Stimulated activated CD8-positive, alpha-beta memory T cell treated with anti-CD3 and anti-CD28 coated beads, Interleukin-15, amount 100 ng/mL, for 1 hour (primary cell): ENCODE data around the gene DPP6.
"Not testable (repeated sequence)": the region's sequence is repeated elsewhere in the genome, so short reads cannot be mapped to it uniquely, and the experiment has no call there.

Experiments used
- DNase-seq: peaks from one replicate; pipeline ENCODE4 v3.0.0-alpha.2; 2020; ENCODE audit warnings: low read depth

The DPP6 gene

GRCh38 chr7:154910977-154911376 lies 858.8 kb downstream of the DPP6 start:
- no peak for DNase-seq

GRCh38 chr7:154911411-154911810 lies 859.2 kb downstream of the DPP6 start:
- no peak for DNase-seq

- DNase-seq = no peak
Observed at GRCh38 chr7:154911862-154912455, 859.8 kb downstream of the DPP6 start.

GRCh38 chr7:154912871-154913637 lies 860.9 kb downstream of the DPP6 start:
- no peak for DNase-seq

- peak; percentile 91 for DNase-seq
Observed at GRCh38 chr7:154913638-154914307, 861.6 kb downstream of the DPP6 start.

GRCh38 chr7:154914308-154914995 lies 862.3 kb downstream of the DPP6 start:
- DNase-seq = no peak

- no peak for DNase-seq
Observed at GRCh38 chr7:154914996-154915380, 862.8 kb downstream of the DPP6 start.

- DNase-seq = no peak
Observed at GRCh38 chr7:154915600-154915999, 863.4 kb downstream of the DPP6 start.

- DNase-seq = no peak
Observed at GRCh38 chr7:154916381-154916780, 864.2 kb downstream of the DPP6 start.

- DNase-seq = no peak
Observed at GRCh38 chr7:154916856-154917807, 864.9 kb downstream of the DPP6 start.

GRCh38 chr7:154917808-154918160 lies 865.6 kb downstream of the DPP6 start:
- no peak for DNase-seq

- no peak for DNase-seq
Observed at GRCh38 chr7:154918266-154918665, 866.1 kb downstream of the DPP6 start.

GRCh38 chr7:154918741-154919140 lies 866.5 kb downstream of the DPP6 start:
- DNase-seq = no peak

- DNase-seq = no peak
Observed at GRCh38 chr7:154919344-154920225, 867.4 kb downstream of the DPP6 start.

GRCh38 chr7:154922472-154922871 lies 870.3 kb downstream of the DPP6 start:
- DNase-seq = not testable (repeated sequence)

- peak; percentile 75 for DNase-seq
Observed at GRCh38 chr7:154927624-154928125, 875.5 kb downstream of the DPP6 start.

- peak; percentile 15 for DNase-seq
Observed at GRCh38 chr7:154928136-154929005, 876.2 kb downstream of the DPP6 start.

- no peak for DNase-seq
Observed at GRCh38 chr7:154929006-154929726, 877.0 kb downstream of the DPP6 start.

GRCh38 chr7:154931906-154932305 lies 879.7 kb downstream of the DPP6 start:
- DNase-seq = no peak
